HL-60 (cell line): ENCODE data around the gene IPO5.

Experiments used
- POLR2AphosphoS5 ChIP-seq: IDR thresholded peaks from 2 replicates; pipeline ENCODE4 v1.6.1; 2012; ENCODE audit warnings: low read depth
- TF ChIP-seq, protein P1 (sequence below): IDR thresholded peaks from one replicate; pipeline ENCODE4 v1.5.1; 2011; ENCODE audit warnings: low read length, control low read depth, inconsistent platforms; ENCODE audit not compliant: insufficient read depth

GRCh38 chr13:97946951-97947588, 6.4 kb upstream of the IPO5 start:
- TF ChIP-seq, protein P1, sequence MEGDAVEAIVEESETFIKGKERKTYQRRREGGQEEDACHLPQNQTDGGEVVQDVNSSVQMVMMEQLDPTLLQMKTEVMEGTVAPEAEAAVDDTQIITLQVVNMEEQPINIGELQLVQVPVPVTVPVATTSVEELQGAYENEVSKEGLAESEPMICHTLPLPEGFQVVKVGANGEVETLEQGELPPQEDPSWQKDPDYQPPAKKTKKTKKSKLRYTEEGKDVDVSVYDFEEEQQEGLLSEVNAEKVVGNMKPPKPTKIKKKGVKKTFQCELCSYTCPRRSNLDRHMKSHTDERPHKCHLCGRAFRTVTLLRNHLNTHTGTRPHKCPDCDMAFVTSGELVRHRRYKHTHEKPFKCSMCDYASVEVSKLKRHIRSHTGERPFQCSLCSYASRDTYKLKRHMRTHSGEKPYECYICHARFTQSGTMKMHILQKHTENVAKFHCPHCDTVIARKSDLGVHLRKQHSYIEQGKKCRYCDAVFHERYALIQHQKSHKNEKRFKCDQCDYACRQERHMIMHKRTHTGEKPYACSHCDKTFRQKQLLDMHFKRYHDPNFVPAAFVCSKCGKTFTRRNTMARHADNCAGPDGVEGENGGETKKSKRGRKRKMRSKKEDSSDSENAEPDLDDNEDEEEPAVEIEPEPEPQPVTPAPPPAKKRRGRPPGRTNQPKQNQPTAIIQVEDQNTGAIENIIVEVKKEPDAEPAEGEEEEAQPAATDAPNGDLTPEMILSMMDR, result no peak
- TF ChIP-seq POLR2AphosphoS5, result no peak
